H54 (cell line): ENCODE results near the gene TMEM207.
A peak's percentile ranks its signal among the peaks of the same experiment; 100 is the strongest.
"Not testable (repeated sequence)": the region's sequence is repeated elsewhere in the genome, so short reads cannot be mapped to it uniquely, and the experiment has no call there.

Experiments used
- DNase-seq: peaks from one replicate; pipeline ENCODE4 v3.0.0; 2011; ENCODE audit warnings: low spot score, mixed read lengths; ENCODE audit not compliant: insufficient read length
- FAIRE-seq: peaks from 3 replicates; lab custom pipeline; 2011; peaks lifted over from hg19 to GRCh38; lab: Jason Lieb, UNC
- POLR2A ChIP-seq: IDR thresholded peaks from 2 replicates; pipeline ENCODE4 v1.6.1; 2011; ENCODE audit warnings: low read depth, mild to moderate bottlenecking, low read length

TMEM207 gene

DNA sequence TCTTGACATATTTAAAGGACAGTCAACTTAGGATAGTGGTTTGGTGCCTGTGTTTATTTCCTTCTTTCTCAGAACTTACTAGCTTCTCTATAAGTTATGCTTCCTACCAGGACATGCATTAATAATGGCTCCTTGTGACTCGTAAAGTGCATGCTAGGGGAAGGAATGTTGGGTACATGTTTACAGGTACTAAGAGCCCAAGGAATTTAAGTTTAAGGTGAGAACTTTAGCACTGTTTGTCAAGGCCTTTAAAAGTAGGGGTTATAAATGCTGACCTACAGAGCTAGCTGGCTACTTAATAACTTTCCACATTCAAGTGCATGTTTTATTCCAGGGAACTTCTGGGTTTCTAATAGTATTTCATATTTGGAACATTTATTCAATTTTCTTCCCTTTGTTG, at the start of gene TMEM207:
Gene TMEM207, minus strand, starts transcription at position 101 of the 400 bp plus-strand sequence. Its CDS starts 92 bp downstream, at position 9.
- FAIRE-seq (peak; percentile 11), DNase-seq (no peak)
- no peak for TF ChIP-seq POLR2A

DNA sequence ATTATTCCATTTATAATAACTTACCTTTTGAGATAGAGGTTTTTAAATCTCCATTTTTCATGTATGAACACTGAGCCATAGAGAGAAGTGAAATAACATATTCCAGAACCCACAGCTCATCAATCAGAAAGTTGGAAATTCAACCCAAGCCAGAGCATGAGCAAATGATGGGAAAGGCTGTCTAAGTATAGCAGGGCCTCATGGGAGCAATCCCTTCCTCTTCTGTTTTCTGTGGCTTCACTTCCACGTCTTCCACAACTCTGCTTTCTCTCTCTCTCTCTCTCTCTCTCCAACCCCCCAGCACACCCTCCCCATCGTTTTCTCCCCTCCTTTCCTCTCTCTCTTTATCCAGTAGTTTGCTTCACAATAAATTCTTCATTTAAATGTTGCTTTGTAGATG, 49.4 kb upstream of the TMEM207 start:
- no peak for FAIRE-seq
- no peak for TF ChIP-seq POLR2A
- no peak for DNase-seq

DNA sequence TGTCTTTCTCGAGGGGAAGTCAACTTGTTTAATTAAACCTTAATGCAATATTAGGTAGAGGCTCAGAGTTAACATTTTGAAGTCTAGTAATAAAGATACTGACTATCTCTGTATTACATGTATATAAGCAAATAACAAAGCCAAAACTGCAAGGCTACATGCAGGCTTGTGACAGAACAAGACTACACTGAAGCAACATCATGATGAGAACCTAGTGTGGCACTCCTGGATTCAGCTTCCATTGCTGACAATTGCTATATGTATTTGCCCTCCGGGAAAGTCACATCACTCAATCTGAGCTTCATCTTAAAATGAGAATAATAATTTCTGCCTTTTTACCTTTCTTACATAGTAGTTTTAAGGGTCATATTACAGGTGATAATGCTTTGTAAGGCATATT, 48.6 kb upstream of the TMEM207 start:
- FAIRE-seq (no peak), DNase-seq (no peak)
- TF ChIP-seq POLR2A: no peak

DNA sequence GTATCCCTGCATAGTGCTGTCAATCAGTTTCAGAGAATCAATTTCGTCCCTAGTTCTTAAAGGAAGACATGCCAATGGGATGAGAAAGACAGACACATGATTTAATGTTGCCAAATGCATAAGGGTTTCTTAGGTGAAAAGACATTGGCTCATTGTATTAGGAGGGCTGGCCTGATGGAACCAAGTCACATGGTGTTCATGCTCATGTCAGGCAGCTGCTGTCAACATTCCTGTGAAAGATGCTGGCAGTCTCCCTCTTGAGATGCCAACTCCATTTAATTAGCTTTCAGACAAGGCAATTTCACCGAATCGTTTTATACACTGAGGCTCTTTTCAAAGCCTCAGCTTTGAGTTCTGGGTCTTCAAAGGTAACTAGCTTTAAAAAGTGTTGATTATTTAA, 48.1 kb upstream of the TMEM207 start:
- peak; percentile 41 for FAIRE-seq
- TF ChIP-seq POLR2A: no peak

DNA sequence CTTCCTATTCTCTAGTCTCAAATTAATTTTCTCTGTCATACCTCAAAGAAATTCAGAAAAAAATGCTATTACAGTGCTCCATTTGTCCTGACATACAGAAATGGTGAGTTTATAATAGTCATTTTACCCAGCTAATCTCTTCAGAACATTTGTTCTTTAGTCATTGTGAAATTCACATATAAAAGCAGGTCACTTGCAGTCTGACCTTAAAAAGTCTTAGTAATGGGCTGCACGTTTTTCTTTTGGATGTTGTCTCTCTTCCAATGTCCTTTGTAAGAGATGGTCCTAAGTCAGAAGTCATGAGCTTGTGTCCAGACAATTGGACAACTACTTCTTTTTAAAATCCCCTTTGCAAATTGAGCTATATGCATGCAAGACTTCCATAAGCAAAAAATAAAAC, 47.2 kb upstream of the TMEM207 start:
- no peak for FAIRE-seq
- no peak for TF ChIP-seq POLR2A

More for the DNA sequence above, 48.1 kb upstream of the TMEM207 start:
- no peak for DNase-seq

DNA sequence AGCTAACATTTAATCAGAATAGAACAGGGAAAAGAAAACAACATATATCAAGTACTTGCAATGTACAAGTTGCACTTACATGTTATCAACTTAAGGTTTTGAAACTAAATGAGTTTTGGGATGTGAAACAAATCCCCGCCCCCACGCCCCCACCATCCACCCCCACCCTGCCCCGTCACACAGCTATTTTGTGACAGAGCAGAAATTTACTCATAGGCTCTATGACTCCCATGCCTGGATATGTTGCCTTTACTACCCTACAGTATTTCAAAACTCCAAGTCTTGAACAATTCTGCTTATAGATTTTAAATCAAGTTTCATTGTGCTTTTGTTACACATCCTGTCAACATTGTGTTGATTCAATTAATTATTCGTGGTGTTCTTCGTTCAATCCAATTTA, 46.1 kb upstream of the TMEM207 start:
- FAIRE-seq (no peak), DNase-seq (no peak)
- no peak for TF ChIP-seq POLR2A

More for the DNA sequence above, 47.2 kb upstream of the TMEM207 start:
- DNase-seq: no peak

DNA sequence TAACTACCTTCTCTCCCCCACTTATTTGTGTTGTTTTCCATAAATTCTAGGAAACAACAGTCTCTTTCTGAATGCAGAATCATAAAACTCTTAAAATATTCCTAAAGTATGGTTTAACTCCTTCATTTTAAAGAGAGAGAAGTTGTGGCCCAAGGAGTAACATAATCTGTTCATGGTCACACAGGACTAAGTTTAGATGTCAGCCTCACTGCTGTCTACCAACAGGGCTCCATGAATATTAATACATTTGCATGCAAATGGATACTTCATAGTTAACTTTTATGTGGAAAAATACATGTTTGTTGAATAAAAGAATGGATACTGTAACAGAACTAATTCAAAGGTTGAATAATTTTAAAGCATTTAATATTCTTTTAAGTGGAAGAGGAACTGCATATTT, 45.7 kb upstream of the TMEM207 start:
- TF ChIP-seq POLR2A: no peak
- no peak for DNase-seq
- peak; percentile 41 for FAIRE-seq

DNA sequence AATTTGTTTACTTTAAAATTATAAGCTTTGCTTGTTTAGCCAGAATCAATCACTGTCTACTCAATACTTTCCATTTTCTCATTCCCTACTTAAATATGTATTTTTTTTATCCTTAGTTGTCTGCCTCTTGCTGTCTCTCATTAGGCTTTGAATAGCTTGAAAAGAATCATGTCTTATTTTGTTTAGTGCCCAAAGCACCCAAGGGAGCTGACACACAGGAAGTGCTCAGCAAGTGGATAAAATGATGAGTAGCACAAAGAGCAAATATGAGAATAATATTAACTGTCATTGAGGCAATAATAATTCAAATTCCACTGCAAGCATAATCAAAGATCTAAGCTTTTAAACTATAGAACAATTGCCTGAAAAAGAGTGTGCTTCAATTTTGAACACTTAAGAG, 45.2 kb upstream of the TMEM207 start:
- no peak for FAIRE-seq
- TF ChIP-seq POLR2A: no peak
- no peak for DNase-seq

DNA sequence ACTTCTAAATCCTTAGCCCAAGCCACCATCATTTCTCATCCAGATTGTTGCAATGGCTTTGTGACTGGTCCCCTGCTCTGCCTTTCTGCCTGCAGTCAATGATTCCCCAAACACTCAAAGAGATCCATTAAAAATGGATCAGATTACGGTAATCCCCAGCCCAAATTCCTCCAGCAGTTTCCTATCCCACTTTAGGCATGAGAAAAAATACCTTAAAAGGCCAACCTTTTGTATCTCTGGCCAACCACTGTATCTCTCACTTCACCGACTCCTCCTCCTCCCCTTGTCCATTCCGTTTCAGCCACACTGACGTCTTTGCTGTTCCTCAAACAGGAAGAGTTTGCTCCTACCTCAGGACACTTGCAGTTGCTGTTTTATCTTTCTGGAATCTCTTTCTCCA, 43.3 kb upstream of the TMEM207 start:
- DNase-seq (no peak), FAIRE-seq (no peak)
- TF ChIP-seq POLR2A: no peak

DNA sequence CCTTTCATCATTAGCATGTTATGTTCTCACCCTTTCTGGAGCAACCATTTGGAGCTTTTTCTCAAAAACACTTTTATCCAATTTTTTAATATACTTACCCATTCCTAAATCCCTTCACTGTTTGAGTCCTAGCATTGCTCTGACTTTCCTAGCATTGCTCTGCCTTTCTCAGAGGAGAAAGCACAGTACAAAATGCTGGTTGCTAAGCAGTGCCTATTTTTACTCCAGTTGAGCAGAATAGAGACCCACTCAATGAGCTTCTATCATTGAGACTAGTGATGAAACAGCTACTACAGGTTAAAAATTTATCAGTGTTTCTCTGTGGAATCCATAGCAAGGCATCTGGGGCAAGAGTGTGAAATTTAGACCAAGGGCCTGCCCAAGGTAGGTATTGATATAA, 42.4 kb upstream of the TMEM207 start:
- TF ChIP-seq POLR2A: no peak
- DNase-seq: no peak
- FAIRE-seq: peak; percentile 33

DNA sequence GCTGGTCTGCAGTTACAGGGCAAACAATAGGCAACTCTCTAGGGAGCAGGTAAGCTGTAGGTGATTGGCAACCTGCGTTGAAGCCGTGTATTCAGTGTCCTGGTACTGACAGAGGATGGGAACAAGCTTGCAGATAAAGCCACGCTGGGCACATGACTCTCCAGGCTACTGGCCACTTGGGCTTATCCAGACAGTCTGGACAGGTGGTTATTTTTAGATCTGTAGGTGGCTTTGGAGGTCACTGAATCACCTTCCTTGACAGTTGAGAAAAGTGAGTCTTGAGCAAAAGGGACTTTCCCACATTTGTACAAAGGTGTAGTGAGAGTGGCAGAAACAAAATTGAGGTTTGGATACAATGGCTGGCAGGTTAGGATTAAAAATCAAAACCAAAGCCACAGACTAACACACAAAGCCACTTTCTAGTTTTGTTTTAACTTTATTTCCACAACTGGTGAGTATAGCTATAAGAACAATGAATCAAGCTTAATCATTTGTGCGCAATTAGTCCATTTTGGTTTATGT, 41.9 kb upstream of the TMEM207 start:
- peak; percentile 48 for FAIRE-seq
- TF ChIP-seq POLR2A: no peak
- no peak for DNase-seq

DNA sequence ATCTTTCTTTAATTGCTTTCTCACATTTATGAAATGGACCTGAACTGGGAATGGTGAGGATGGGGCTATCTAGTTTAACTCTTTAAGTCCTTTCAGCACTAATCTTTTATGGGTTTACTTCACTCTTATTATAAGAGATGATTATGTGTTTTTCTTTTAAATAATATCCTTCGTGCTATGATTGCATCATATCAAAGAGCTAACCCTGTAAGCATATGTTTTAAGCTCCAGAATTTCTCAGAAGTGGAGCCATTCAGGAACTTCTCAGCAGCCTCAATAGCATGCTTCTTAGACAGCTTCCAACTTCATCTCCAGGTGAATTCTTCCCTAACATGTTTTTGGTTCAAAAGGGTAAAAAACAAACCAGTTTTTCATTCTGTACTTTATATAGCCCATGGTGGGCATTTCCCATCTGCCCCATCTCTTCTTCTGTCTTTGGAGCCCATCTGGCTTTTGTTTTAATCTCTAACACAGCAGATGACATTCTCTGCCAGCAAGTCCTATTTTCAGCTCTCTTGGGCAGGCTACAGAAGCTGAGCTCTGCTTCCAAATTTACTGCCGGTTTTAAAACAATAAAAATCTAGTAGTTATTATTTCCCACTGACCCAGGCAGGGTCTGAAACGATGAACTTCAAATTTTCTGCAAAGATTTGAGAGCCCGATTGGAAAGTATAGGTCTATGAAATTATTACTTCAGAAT, 37.4 kb upstream of the TMEM207 start:
- DNase-seq: no peak
- TF ChIP-seq POLR2A: no peak
- FAIRE-seq: no peak

DNA sequence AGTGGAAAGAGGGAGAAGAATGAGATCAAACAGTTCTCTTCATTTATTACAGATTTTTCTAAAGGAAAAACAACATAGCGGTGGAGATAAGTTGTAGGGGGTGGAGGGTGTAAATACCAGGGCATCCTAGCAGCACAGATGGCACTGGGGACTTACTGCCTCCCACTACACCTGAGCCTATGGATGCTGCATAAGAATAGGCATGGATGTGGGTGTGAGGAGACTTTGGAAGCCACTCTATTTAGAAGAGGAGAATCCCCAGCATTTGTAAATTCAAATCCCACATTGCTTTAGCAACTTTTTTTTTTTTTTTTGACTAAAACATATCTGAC, 36.8 kb upstream of the TMEM207 start:
- DNase-seq: no peak
- no peak for TF ChIP-seq POLR2A
- no peak for FAIRE-seq

DNA sequence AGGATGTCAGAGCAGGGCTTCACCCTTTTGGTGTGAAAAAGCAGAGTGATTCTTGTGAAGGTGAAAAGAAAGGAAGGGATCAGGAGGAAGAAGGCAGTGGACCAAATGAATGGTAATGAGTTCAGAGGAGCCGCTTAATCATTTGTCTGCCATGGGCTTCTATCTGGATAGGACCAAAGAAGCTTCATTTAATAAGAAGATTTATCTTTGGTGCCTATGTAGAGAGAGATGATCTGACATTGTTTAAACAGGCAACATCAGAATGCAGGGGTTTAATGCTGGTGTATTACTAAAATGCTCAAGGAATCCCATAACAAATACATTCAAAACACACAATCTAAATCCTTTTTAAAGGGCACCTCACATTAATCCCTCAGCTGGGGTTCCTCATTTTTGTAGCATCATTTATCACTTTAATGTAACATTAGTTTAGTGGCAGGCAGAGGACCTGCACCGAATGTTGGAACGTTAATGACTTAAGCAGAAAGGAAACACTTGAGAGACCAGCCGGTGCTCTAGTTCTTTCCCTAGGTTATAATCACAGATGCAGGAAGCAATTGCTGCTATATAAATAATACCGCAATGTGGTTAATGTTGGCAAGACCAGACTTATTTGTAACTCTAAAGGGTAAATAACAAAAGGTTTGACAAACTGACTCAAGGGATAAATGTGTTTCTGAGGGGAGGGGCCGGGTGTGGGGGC, 36.3 kb upstream of the TMEM207 start:
- no peak for DNase-seq
- FAIRE-seq: peak; percentile 73
- TF ChIP-seq POLR2A: no peak

DNA sequence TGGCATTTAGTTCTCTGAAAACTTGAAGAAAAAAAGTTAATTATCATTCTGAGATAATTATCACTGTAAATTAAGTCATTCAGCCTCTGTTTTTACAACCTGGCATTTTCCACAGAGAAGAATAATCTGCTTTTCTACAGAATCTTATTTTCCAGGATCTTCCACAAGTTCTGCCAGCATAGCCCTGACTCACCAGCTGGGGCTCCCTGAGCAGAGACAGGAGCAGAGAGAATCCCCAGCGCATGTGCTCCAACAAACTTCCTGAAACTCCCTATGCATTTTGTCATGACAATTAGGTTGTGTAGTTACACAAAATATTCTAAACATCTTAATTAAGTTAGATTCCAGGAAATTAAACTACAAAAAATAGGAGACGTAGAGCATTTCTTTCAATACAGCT, 32.1 kb upstream of the TMEM207 start:
- no peak for TF ChIP-seq POLR2A
- FAIRE-seq (no peak), DNase-seq (no peak)

DNA sequence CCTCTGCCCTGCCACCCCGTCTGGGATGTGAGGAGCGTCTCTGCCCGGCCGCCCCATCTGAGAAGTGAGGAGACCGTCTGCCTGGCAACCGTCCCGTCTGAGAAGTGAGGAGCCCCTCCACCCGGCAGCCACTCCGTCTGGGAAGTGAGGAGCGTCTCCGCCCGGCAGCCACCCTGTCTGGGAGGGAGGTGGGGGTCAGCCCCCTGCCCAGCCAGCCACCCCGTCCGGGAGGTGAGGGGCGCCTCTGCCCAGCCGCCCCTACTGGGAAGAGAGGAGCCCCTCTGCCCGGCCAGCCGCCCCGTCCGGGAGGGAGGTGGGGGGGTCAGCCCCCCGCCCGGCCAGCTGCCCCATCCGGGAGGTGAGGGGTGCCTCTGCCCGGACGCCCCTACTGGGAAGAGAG, 23.6 kb upstream of the TMEM207 start:
- DNase-seq, FAIRE-seq: not testable (repeated sequence)
